ENCODE measurements around the gene ZNF511.

Gene ZNF511

DNA sequence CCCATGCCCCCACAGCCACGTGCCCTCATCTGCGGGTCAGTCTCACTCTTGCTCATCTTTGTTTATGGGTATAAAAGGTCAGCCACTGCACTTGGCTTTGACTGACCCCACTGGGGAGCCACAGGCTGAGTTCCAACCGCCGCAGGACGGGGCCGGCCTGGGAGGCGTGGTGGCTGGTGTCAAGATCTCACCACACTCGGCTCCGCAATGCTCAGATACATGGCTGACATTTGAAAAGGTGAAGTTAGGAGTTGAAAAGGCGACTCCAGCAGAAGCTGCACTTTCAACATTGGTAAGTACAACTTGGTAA is 14.9 kb upstream of the ZNF511 start:
- DNase-seq = no peak

DNA sequence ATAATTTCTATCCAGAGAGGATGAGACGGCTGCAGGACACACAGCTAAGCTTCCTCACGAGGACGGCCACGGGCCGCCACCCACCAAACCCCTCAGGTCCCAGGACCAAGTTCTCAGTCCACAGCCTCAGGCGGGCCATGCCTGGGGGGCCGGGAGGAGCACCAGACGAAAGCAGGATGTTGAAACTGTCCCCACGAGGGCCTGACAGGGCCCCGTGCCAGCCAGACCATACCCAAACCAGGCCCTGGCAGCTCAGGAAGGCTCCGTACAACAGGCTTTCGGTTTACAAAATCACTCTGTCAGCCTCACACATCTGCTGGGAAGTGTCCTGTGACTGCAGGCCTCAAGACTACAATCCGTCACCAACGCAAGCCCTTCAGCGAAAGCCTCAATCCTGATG is 14.5 kb upstream of the ZNF511 start:
- DNase-seq = no peak

DNA sequence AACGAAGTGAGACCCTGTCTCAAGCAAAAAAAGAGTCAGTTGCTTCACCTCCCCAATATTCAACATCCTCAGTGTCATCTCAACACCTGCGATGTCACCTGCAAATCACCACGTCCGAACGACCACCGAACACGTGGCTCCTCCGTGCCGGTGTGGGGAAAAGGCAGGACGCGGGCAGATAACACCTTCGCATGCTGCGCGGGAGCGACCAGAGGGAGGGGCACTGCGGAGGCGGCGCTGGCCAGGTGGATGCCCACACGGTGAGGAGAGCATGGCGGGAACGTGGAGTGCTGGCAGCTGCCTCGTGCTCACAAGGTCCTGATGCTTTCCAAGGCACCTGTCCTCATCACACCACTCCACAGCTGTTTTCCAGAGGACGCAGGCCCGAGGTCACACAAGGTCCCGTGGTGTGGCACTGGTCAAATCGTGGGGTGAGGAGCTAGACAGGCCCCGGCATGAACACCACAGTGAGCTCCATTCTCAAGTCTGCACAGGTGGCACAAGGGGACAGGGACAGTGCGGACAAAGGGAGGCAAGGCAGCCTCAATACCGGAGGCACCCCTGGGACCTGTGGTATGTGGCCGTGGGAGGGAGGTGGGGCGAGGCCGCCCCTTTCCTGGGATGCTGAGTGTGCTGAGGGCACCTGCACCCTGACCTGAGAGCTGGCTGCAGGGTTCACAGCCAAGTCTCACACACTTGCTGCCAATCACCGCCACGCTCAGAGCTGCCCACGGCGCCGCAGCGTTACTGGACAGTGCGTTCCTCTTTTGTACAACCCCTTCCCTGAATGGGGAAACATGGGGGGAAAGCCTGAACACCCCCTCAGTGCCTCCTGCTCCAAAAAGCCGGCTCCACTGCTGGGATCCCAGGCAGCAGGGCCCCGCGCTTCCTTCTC is 13.0 kb upstream of the ZNF511 start:
- DNase-seq = no peak

DNA sequence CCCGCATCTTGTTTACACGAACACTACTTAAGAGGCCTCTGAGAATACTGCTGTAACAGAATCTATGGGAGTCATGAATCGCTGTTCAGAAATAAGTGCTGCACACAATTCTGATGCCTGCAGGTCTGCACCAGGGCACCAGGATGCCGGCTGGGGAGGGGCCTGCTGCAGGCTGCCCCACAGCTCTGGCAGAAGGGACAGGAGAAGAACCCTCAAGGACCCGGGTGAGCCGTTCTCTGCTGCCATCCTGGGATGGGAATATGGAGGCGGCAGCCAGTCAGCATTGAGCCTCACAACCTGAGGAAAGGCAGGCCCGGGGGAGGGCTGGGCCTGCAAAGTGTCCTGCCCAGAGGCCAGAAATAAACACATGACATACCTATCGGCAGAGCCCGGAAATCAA is 11.2 kb upstream of the ZNF511 start:
- no peak for DNase-seq

GRCh38 chr10:133298466-133298865 is 10.2 kb upstream of the ZNF511 start:
- no peak for DNase-seq

- DNase-seq = no peak
Observed at GRCh38 chr10:133299224-133299623, 9.5 kb upstream of the ZNF511 start.

DNA sequence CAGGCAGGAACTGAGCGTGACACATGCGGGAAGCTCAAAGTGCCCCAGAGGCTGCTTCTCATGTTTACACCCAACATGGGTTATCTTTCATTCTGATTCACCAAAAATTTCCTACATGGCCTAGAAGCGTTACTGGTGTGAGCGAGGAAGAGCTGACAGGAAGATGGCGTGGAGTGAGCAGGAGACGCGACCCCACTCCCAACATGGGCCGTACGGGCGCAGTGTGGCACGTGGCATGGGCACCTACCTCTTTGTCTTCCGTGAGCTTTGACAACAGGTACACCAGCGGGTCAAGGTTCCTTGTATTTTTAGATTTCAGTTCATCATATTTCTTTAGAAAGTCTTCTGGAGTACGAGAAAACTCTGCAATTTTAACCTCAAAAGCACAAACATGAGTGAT is 9.0 kb upstream of the ZNF511 start:
- DNase-seq = no peak

- DNase-seq = no peak
Observed at GRCh38 chr10:133302230-133302629, 6.5 kb upstream of the ZNF511 start.

GRCh38 chr10:133303206-133303605 is 5.5 kb upstream of the ZNF511 start:
- DNase-seq = no peak

DNA sequence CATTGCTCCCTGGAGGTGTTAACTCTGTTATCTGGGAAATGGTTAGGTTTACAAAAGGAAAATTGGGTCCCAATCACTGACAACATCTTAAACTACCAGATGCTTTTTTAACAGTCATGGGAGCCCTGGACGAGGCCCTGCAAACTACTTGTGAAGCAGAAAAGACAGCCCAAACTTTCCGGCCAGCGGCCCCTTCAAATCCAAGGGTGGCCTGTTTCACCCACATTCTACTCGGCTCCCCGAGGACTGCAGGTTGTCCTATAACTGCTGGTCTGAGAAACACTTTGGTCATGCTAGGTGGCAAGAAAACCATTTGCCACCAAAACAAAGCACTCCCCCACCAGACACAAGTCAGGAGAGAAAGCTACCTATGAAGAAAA is 2.6 kb upstream of the ZNF511 start:
- DNase-seq = no peak

- DNase-seq = no peak
Observed at GRCh38 chr10:133306941-133307379, 1.8 kb upstream of the ZNF511 start.

GRCh38 chr10:133307776-133308420 is 816 bp upstream of the ZNF511 start:
- peak; percentile 74 for DNase-seq

DNA sequence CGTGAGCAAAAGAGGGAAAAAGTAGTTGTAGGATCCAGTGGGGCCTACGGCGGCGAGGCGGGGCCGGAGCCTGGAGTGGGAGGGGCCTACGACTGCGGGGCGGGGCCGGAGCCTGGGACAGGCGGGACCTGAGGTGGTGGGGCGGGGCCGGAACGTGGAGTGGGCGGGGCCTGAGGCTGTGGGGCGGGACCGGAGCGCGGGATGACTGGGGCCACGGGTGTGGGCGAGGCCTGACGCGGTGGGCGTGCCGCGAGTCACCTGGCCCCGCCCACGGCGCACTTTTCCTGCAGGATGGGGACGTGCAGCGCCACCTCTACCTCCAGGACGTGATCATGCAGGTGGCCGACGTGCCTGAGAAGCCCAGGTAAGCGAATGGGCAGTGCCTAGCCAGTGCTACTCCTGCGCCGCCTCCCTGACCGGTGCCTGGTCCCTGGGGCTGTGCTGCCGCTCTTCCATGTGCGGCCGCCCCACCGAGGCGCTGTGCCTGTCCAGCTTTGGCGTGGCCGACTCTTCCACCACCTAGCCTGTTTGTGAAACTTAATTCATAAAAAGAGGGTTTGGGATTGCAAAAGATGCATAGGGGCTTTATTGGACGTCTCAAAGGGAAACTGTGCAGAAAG is 496 bp downstream of the ZNF511 start:
- peak; percentile 54 for DNase-seq

- no peak for DNase-seq
Observed at GRCh38 chr10:133309720-133310398, 1.1 kb downstream of the ZNF511 start.

DNA sequence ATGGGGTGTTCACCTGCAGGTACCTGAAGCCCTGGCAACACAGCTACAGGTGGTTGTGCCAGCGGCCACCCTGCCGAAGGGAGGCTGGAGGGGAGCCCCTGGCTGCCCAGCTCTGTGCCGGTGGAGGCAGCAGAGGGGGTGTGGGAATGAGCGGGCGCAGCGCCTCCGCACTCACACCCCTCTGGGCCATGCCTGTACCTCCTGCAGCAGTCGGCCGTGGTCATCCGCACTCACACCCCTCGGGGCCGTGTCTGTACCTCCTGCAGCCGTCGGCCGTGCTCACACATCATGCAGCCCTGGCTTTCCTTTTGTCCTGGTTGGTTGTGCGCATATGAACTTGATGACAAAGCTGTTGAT is 1.7 kb downstream of the ZNF511 start:
- no peak for DNase-seq

GRCh38 chr10:133310789-133311188 is 2.1 kb downstream of the ZNF511 start:
- no peak for DNase-seq

GRCh38 chr10:133311570-133311969 is 2.9 kb downstream of the ZNF511 start:
- no peak for DNase-seq

- DNase-seq = no peak
Observed at GRCh38 chr10:133312016-133312768, 3.5 kb downstream of the ZNF511 start.

GRCh38 chr10:133312769-133313145 is 4.0 kb downstream of the ZNF511 start:
- DNase-seq = no peak

DNA sequence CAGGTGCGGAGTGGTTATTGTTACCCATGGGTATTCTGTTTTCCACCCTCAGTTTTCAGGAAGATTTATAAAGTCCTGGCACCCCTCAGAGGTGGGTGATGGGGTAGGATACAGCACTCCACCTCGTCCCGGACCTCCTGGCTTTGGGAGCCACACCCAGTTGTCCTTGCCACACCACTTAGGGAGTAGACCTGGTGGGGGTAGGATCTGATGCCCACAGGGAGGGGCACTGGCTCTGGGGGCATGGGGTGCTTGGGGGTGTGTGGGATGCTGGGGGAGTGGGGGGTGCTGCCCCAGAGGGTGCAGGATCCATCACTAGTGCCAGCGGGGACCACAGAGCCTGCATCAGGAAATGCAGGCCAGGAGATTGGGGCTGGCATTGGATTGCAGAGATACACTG is 4.5 kb downstream of the ZNF511 start:
- DNase-seq = no peak

DNA sequence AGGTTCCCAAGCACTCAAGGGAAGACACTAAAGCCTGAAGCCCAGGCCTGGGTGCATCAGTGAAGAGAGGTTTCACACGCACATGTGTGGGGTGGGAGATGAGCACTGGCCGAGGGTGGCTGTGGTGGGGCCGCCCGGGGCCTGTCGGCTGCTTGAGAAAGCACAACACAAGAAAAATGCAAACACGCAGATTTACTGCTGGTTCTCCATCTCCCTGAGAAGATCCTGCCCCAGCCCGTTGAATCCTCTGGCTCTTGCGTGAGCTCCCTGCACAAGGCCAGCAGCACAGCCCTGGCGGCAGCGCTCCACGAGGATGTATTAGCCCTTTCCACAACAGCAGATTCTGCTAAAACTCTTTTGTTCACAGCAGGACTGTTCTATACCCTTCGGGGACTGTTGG is 6.2 kb downstream of the ZNF511 start:
- DNase-seq = no peak

GRCh38 chr10:133315847-133316246 is 7.1 kb downstream of the ZNF511 start:
- DNase-seq = no peak

DNA sequence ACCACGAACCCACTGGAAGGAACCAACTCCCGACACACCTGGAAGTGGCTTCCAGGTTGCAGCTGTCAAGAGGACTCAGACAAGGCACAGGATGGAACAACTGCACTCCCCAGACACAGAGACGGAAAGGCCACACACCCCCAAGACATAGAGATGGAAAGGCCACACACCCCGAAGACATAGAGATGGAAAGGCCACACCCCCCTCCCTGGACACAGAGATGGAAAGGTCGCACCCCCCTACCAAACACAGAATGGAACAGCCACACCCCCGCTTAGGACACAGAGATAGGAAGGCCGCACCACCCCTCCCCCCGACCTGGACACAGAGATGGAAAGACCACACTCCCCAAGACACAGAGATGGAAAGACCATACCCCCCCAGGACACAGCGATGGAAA is 7.6 kb downstream of the ZNF511 start:
- no peak for DNase-seq
